ENCODE results near the gene EGLN3.

Gene EGLN3

GRCh38 chr14:33950320-33951182, at the start of gene EGLN3:
TSS of gene EGLN3 (minus strand) at chr14:33951074. CDS start at chr14:33950752, 322 bp downstream.
- ATAC-seq, result peak; percentile 98
- TF ChIP-seq ZFP30 (CRISPR knock-in tag; IDR thresholded peaks at IDR 0.05) (no peak), ARNTL (CRISPR knock-in tag; IDR thresholded peaks at IDR 0.05; ENCODE audit: borderline replicate concordance, low read depth) (no peak), ZFP3 (CRISPR knock-in tag; IDR thresholded peaks at IDR 0.05) (no peak), CSDC2 (CRISPR knock-in tag; IDR thresholded peaks at IDR 0.05) (no peak), OSR1 (CRISPR knock-in tag; IDR thresholded peaks at IDR 0.05) (no peak)

DNA sequence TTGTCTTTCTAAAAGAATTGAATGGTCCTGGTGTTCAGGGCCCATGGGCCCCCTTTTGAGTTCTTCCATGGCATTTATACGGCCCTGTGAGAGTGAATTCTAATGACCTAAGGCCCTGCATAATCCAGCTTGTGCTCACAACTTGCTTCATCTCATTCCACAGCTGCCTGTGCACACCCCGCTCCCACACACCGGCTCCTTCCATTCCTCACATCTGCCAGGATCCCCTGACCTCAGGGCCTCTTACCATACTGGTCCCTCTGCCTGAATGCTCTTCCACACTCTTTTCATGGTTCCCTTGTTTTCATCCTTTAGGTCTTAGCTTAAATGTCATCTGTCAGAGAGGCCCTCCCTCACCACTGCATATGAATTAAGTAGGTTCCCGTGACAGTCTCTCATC, 49.5 kb upstream of the EGLN3 start:
- ATAC-seq, result no peak
- TF ChIP-seq CSDC2 (CRISPR knock-in tag; IDR thresholded peaks at IDR 0.05) (no peak), ZFP3 (CRISPR knock-in tag; IDR thresholded peaks at IDR 0.05) (no peak), ISL1 (CRISPR knock-in tag; IDR thresholded peaks at IDR 0.05) (no peak), OSR1 (CRISPR knock-in tag; IDR thresholded peaks at IDR 0.05) (no peak)
- TF ChIP-seq, protein P1, sequence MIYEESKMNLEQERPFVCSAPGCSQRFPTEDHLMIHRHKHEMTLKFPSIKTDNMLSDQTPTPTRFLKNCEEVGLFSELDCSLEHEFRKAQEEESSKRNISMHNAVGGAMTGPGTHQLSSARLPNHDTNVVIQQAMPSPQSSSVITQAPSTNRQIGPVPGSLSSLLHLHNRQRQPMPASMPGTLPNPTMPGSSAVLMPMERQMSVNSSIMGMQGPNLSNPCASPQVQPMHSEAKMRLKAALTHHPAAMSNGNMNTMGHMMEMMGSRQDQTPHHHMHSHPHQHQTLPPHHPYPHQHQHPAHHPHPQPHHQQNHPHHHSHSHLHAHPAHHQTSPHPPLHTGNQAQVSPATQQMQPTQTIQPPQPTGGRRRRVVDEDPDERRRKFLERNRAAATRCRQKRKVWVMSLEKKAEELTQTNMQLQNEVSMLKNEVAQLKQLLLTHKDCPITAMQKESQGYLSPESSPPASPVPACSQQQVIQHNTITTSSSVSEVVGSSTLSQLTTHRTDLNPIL (CRISPR knock-in tag; IDR thresholded peaks at IDR 0.05; ENCODE audit: low read depth), result no peak
- TF ChIP-seq, protein P2, sequence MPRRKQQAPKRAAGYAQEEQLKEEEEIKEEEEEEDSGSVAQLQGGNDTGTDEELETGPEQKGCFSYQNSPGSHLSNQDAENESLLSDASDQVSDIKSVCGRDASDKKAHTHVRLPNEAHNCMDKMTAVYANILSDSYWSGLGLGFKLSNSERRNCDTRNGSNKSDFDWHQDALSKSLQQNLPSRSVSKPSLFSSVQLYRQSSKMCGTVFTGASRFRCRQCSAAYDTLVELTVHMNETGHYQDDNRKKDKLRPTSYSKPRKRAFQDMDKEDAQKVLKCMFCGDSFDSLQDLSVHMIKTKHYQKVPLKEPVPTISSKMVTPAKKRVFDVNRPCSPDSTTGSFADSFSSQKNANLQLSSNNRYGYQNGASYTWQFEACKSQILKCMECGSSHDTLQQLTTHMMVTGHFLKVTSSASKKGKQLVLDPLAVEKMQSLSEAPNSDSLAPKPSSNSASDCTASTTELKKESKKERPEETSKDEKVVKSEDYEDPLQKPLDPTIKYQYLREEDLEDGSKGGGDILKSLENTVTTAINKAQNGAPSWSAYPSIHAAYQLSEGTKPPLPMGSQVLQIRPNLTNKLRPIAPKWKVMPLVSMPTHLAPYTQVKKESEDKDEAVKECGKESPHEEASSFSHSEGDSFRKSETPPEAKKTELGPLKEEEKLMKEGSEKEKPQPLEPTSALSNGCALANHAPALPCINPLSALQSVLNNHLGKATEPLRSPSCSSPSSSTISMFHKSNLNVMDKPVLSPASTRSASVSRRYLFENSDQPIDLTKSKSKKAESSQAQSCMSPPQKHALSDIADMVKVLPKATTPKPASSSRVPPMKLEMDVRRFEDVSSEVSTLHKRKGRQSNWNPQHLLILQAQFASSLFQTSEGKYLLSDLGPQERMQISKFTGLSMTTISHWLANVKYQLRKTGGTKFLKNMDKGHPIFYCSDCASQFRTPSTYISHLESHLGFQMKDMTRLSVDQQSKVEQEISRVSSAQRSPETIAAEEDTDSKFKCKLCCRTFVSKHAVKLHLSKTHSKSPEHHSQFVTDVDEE (CRISPR knock-in tag; IDR thresholded peaks at IDR 0.05), result no peak

DNA sequence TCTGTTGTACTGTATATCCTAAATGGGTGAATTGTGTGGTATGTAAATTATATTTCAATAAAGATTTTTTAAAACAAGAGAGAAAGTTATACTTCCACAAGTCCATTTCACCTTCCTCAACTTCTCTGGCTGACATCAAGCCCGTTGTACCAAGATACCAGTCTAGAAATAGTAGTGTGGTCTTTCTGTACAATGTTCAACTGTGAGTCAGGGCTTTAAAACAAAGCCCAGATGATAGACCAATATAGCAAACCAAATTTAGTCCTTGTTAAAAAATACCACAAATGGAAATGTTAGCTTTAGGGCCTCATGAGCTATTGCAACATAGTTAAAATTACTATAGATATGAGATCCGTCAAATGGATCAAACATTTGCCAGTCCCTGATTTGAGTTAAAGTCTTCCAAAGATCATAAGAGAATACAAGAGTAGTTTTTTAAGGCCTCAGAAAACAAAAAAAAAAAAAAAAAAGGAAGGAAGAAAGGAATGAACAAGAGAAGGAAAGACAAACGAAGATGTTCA, 49.0 kb upstream of the EGLN3 start:
- TF ChIP-seq CSDC2 (CRISPR knock-in tag; IDR thresholded peaks at IDR 0.05) (no peak), ZC3H10 (CRISPR knock-in tag; IDR thresholded peaks at IDR 0.05) (no peak), OSR1 (CRISPR knock-in tag; IDR thresholded peaks at IDR 0.05) (no peak), ARNTL (CRISPR knock-in tag; IDR thresholded peaks at IDR 0.05; ENCODE audit: borderline replicate concordance, low read depth) (no peak), SNAI2 (CRISPR knock-in tag; IDR thresholded peaks at IDR 0.05) (no peak), ZNF8 (CRISPR knock-in tag; IDR thresholded peaks at IDR 0.05) (no peak), ZFP3 (CRISPR knock-in tag; IDR thresholded peaks at IDR 0.05) (no peak)
- no peak for ATAC-seq

DNA sequence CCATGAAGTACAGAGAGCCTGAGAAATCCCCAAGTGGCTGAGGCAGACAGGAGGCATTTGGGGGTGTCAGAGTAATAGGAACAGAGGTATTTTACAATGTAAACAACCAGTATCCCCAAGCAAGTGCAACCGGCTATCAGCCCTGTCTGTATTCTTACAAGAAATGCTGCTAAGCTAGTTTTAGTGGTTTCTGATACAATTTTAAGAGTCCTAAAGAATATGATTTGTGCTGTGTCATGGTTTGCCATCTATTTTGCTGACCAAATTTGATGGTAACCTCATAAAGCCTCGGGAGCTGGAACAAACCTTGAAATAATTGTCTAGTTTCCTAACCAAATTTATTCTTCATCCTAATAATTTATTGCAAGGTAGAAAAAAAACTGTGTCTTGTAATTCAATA, 46.7 kb upstream of the EGLN3 start:
- ATAC-seq, result no peak
- TF ChIP-seq, protein P1 (CRISPR knock-in tag; IDR thresholded peaks at IDR 0.05; ENCODE audit: low read depth), result no peak
- TF ChIP-seq ZFP3 (CRISPR knock-in tag; IDR thresholded peaks at IDR 0.05) (no peak), OSR1 (CRISPR knock-in tag; IDR thresholded peaks at IDR 0.05) (no peak), PPARA (CRISPR knock-in tag; IDR thresholded peaks at IDR 0.05; ENCODE audit: borderline replicate concordance) (no peak), TCF4 (CRISPR knock-in tag; IDR thresholded peaks at IDR 0.05; ENCODE audit: borderline replicate concordance) (no peak), ZC3H10 (CRISPR knock-in tag; IDR thresholded peaks at IDR 0.05) (no peak)

GRCh38 chr14:33996462-33996861, 45.6 kb upstream of the EGLN3 start:
- TF ChIP-seq OSR1 (CRISPR knock-in tag; IDR thresholded peaks at IDR 0.05) (no peak), ZFP30 (CRISPR knock-in tag; IDR thresholded peaks at IDR 0.05) (no peak), TOX (CRISPR knock-in tag; IDR thresholded peaks at IDR 0.05; ENCODE audit: borderline replicate concordance) (no peak), CSDC2 (CRISPR knock-in tag; IDR thresholded peaks at IDR 0.05) (no peak), ESRRG (CRISPR knock-in tag; IDR thresholded peaks at IDR 0.05) (no peak), ISL1 (CRISPR knock-in tag; IDR thresholded peaks at IDR 0.05) (no peak)
- no peak for ATAC-seq

- no peak for ATAC-seq
- TF ChIP-seq CSDC2 (CRISPR knock-in tag; IDR thresholded peaks at IDR 0.05) (no peak), ZC3H10 (CRISPR knock-in tag; IDR thresholded peaks at IDR 0.05) (no peak), ZFP30 (CRISPR knock-in tag; IDR thresholded peaks at IDR 0.05) (no peak), ARNTL (CRISPR knock-in tag; IDR thresholded peaks at IDR 0.05; ENCODE audit: borderline replicate concordance, low read depth) (no peak), ZNF8 (CRISPR knock-in tag; IDR thresholded peaks at IDR 0.05) (no peak), RARB (CRISPR knock-in tag; IDR thresholded peaks at IDR 0.05) (no peak), TOX (CRISPR knock-in tag; IDR thresholded peaks at IDR 0.05; ENCODE audit: borderline replicate concordance) (no peak)
- TF ChIP-seq, protein P3, sequence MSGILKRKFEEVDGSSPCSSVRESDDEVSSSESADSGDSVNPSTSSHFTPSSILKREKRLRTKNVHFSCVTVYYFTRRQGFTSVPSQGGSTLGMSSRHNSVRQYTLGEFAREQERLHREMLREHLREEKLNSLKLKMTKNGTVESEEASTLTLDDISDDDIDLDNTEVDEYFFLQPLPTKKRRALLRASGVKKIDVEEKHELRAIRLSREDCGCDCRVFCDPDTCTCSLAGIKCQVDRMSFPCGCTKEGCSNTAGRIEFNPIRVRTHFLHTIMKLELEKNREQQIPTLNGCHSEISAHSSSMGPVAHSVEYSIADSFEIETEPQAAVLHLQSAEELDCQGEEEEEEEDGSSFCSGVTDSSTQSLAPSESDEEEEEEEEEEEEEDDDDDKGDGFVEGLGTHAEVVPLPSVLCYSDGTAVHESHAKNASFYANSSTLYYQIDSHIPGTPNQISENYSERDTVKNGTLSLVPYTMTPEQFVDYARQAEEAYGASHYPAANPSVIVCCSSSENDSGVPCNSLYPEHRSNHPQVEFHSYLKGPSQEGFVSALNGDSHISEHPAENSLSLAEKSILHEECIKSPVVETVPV (CRISPR knock-in tag; IDR thresholded peaks at IDR 0.05), result no peak
- TF ChIP-seq, protein P1 (CRISPR knock-in tag; IDR thresholded peaks at IDR 0.05; ENCODE audit: low read depth), result no peak
- TF ChIP-seq, protein P2 (CRISPR knock-in tag; IDR thresholded peaks at IDR 0.05), result no peak
Observed at GRCh38 chr14:33993246-33993645, 42.4 kb upstream of the EGLN3 start.
